NCI-H2196 (cell line): ENCODE data around the gene TMEFF1.

Experiments used
- DNase-seq: peaks from one replicate; lab custom pipeline; 2025; ENCODE audit not compliant: unreplicated experiment; lab: John Stamatoyannopoulos, UW

The TMEFF1 gene

GRCh38 chr9:100575006-100575405 lies 102.1 kb downstream of the TMEFF1 start:
- DNase-seq, result no peak

- DNase-seq, result no peak
Observed at GRCh38 chr9:100575765-100576386, 102.9 kb downstream of the TMEFF1 start.

GRCh38 chr9:100577776-100578448 lies 105.0 kb downstream of the TMEFF1 start, which contains the start of gene CAVIN4:
CAVIN4 (plus strand) TSS chr9:100578079; CDS start chr9:100578144, 65 bp downstream.
- no peak for DNase-seq

DNA sequence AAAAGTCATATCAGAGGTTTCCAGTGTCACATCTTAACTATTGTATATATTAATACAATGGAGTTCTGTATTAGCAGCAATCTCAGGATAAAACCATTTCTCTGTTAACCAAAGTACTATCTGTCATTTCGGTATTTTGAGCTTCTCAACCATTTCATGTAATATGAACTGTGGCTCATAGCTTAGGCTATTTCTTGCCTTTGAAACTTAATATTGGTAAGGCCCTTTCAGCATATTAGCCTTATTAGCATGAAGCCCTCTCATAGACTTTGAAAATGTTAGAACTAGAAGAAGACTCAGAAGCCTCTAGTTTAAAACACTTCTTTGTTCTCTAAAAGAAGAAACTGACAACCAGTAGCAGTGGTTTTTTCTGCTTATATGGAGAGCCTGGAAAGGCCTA lies 105.7 kb downstream of the TMEFF1 start:
- DNase-seq, result no peak

DNA sequence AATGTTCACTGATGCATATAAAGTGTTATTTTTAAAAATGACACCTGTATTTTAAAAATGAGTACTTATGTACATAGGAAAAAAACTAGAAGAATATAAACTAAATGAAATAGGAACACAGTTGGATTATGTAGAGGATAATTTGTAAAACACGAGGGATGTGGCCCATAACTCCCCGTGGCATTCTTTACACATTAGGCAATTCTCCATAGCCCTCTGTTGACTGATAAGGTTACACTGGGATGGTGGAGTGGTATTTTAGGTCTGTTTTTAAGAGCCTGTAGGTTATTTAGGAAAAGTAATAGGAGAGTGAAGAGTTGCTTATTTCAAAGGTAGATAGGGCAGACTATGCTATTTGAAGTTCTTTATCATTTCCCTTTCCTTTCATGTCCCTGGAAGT lies 106.7 kb downstream of the TMEFF1 start:
- no peak for DNase-seq

DNA sequence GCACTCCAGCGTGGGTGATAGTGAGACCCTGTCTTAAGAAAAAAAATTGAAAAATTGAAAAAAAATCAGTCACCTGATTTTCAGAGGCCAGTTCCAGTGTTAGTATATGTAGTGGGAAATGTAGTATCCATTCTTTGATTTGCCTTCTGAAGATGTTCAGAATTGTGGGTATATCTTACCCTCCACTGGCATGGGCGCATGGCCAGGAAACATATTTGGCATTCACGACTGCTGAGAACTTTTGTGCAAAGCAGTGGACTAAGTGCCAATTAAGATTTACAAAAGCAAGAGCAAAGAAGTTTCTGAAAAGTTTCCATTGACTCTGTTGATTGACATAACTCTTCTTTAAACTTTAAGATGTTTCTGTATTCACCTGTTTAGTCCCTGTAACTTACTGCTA lies 107.3 kb downstream of the TMEFF1 start:
- no peak for DNase-seq

DNA sequence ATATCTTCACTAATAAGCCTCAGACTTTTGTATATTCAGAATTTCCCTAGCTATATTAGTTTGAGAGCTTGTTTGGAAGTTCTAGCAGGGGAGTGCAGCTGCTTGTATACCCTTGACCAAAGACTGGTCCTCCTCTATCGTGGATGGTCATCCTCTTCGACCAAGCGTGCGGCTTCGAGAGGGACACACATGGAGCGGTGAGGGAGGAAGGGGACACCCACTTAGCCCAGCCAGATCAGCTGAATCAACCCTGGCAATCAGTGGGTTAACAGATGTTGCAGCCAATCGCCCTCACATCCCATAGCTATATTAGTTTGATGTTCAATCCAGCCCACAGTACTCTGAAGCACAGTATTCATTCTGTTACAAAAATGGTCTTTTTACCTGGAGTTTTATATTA lies 108.1 kb downstream of the TMEFF1 start:
- DNase-seq, result no peak

DNA sequence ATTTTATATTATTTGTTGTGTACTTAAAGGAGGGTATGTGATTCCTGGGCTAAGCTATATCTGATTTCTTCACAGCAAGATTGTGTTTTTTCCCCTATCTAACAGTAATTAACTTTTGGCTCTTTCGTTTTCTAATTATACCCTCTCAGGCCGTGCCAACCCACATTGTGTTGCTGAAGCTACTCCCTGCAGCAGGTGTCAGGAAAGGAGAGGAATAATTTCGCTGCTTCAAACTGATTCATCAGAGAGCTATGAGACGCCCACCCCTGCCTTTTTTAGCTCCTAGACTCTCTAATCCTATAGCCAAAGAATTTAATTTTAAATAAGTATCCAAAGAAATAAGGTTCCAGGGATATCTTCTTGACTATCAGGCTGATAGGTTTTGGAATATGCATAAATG lies 108.7 kb downstream of the TMEFF1 start:
- DNase-seq, result no peak

- DNase-seq, result no peak
Observed at GRCh38 chr9:100583014-100583802, 110.3 kb downstream of the TMEFF1 start.

- no peak for DNase-seq
Observed at GRCh38 chr9:100584951-100585350, 112.0 kb downstream of the TMEFF1 start.

GRCh38 chr9:100586093-100586492 lies 113.1 kb downstream of the TMEFF1 start:
- no peak for DNase-seq

DNA sequence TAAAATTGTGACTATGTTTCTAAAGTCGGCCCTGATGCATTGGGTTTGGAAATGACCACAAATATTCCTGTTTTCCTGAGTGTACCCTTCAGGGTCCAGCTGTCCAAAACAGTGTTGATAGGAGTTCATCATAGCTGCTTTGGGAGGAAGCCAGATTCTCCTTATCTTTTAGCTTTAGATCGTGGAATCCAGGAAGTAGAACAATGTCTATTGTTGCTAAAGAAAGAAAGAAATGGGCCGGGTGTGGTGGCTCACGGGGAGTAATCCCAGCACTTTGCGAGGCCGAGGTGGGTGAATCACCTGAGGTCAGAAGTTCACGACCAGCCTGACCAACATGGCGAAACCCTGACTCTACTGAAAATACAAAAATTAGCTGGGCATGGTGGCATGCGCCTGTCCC lies 114.4 kb downstream of the TMEFF1 start:
- no peak for DNase-seq

DNA sequence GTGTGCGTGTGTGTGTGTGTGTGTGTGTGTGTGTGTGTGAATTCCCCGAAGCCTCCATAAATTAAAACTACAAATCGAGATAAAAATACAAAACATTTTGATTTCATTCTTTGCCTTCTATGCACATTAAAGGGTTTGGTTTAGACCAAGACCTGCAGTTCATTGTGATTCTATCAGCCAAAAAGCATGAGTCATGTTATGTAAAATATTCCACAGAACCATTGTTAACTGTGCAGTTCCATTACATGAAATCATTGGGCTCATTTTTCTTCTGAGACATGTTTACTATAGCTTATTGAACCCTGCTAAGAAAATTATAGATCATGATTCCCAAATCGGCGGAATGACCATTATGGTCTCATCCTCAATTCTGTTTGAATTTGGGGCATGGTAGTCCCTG lies 116.6 kb downstream of the TMEFF1 start:
- no peak for DNase-seq

DNA sequence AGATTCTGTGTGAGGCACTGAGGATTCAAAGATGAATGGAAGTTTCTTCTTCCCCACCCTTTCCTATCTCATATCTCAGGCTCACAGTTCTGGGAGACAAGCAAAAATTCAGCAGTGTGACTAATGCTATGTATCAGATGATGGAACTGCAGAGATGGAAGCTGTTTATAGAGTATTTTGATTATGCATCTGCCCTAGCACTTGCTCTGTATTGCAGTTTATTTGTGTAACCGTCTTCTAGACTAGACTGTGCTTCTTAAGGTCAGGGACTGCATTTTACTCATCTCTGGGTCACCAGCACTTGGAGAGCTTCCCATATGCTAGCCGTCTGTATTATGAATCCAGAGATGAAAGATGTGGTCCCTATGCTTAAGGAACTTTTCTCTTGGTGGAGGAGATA lies 117.5 kb downstream of the TMEFF1 start:
- DNase-seq, result no peak

GRCh38 chr9:100591139-100591538 lies 118.2 kb downstream of the TMEFF1 start:
- no peak for DNase-seq

DNA sequence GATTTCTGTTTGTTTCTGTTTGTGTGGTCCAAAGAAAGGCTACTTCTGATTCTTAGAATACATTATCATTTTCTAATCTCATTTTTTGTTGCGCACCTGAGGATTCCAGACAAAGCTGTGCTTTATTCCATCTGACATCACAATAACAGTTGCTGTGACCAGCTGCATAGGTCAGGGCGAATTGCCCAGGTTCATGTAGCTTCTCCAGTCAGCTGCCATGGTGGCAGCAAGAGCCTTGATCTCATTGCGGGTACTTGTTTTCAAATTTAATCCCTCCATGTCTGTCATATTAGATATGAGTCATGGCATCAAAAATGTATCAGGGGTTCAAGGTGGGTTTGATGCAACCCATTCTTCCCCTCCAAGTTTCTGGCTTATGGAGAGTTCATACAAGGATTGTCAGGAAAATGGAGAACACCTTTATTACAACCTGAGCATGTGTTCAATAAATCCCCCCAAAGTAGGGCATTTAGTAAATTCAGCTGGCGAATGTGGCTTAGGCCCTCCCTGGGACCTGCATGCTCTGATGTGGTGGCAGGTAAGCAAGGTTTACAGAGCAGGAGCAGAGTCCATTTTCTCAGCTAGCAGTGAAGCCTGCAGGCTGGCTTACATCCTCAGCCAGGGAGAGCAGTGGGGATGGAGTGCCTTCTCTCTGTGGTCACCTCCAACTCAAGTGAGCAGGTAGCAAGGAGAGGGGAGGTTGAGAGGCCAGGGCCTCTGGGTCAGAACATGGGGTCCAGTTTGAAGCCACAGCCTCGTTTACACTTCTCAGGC lies 118.9 kb downstream of the TMEFF1 start:
- DNase-seq, result no peak

DNA sequence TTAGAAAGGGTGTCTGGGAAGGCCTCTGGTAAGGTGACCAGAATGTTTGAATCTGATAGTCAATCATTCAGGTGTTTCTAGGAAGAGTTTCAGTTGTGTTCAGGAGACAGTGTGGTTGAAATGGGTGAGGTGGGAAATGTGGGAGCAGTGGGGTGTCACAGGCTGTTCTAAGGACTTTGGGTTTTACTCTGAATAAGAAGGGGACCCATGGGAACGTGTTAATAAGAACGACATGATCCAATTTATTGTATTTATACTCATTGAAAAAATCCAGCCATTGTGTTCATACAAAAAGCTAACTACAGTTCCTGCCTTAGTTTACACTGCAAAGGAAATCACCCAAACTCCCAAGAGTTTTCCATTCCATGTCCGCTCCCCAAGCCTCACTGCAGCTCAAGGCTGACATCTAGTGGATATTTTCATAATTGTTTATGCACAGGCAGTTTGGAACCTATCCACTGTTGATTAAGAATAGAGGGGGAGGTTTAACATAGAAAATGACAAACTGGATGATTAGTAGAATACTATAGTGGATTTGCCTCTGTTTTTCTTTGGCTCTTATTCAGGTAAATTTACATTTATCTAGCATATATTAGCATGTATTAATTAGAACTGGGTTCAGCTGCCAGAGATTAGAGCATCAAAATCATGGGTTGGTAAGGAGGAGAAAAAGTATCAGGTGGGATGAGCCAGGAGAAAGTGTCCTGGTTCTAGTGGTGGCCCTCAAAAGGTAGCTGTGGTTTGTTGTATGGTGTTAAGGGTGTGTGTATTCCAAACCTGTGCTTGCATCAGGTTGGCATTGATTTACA lies 122.6 kb downstream of the TMEFF1 start:
- peak; percentile 80 for DNase-seq

DNA sequence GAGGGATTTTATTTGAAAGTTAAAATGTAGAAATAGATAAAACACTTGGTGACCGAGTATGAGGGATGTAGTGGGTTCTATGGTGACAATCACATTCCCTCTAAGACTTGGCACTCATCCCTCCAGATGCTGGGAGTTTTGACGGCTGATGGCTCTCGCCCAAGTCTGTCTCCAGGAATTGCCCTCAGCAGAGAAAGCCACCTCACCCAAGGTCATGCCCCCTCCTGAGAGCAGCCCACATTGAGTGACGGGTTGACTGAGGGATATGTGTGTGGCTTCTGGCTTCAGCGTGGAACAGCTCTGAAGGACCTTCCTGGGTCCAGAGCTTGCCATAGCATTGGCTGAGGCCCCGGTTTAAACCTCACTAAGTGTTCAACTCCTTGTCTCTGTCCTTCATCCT lies 124.3 kb downstream of the TMEFF1 start:
- DNase-seq, result no peak

GRCh38 chr9:100598641-100599145 lies 125.7 kb downstream of the TMEFF1 start:
- peak; percentile 83 for DNase-seq

DNA sequence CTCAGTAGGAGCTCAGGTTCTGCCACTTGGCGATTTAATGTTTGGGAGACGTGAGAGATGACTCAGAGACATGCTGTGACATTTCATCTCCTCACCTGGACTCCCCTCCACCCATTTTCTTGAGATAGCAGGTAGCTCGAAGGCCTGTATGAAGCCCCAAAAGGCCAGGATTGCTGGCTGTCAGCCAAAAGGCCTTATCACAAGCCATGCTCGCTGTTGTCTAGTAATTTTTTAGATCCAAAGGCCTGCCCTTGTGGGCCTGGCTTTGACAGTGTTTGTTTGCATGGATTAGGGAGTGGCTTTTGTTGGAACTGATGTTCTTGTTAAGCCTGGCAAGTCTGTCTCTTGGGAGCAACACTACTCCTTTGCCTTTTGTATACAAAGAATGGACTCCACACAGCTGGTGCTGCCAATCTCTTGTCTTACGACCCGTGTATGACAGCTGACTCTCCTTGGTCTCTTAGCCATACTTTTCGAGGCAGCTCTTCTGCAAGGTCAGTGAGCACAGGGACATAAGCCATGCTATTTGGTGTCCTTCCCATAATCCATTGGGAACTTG lies 127.7 kb downstream of the TMEFF1 start:
- no peak for DNase-seq
